Adipose tissue (tissue), 3 donors: ENCODE results near the gene TAF11. TPM values are rescaled to one million over a fixed set of nuclear protein-coding genes. Genes with fewer than 3 reads are reported as not detected.
"Not testable (repeated sequence)": the region's sequence is repeated elsewhere in the genome, so short reads cannot be mapped to it uniquely, and the experiment has no call there.

Experiments
- H3K27ac ChIP-seq: one replicate; pipeline ENCODE4 v1.5.1; 2013; ENCODE audit warnings: low read depth, low read length
- WGBS, 3 donors: extraction: QIAGEN DNeasy Blood & Tissue Kit; methylation state at CpG; one replicate each; pipeline ENCODE4 v1.1.7; 2013; 5-methylcytosine and 5-hydroxymethylcytosine counted together
- polyA plus RNA-seq, 3 donors: library from polyadenylated mRNA; stranded (reverse); fragments of 200-250 nt; gene quantifications; one replicate each; pipeline ENCODE4 v1.2.3, GENCODE V29; 2013
- donor health status: healthy with polysubstance abuse.
- donor health status: Bipolar disorder and iron deficiency.
- donor health status: healthy.

Gene TAF11
- polyA plus RNA-seq, 3 donors: 20.2 to 36.9 (median 25.5) TPM

DNA sequence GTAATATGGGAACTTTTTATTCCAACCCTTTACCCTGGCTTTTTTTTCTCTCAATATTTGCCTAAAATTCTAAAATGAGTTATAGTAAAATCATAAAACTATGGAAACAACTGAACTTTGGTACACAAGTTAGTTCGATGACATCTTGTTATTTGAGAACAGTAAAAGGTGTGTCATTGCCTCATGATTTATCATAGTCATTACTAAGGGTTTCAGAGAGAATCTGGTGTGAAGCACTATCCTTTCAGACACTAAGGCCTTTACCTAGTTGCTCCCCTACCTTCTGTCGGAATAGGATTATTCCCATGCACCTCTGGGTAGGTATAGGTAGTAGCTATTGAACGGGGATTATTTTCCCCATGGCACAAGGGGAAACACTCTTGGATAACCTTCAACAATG is 11.4 kb downstream of the TAF11 start:
- H3K27ac ChIP-seq: no peak overlapping the region
- WGBS, 3 donors: 89 to 94% (median 92%) methylated on average over 3 of the region's 3 CpGs

- WGBS, 3 donors: 83 to 87% (median 86%) methylated on average over 4 of the region's 4 CpGs
- H3K27ac ChIP-seq: no peak overlapping the region
Observed at GRCh38 chr6:34875292-34876213, 12.3 kb downstream of the TAF11 start.

GRCh38 chr6:34872332-34872731 is 15.5 kb downstream of the TAF11 start:
- 56 to 78% (median 66%) methylated on average over 1 of the region's 1 CpG for WGBS, 3 donors
- H3K27ac ChIP-seq: no peak overlapping the region

DNA sequence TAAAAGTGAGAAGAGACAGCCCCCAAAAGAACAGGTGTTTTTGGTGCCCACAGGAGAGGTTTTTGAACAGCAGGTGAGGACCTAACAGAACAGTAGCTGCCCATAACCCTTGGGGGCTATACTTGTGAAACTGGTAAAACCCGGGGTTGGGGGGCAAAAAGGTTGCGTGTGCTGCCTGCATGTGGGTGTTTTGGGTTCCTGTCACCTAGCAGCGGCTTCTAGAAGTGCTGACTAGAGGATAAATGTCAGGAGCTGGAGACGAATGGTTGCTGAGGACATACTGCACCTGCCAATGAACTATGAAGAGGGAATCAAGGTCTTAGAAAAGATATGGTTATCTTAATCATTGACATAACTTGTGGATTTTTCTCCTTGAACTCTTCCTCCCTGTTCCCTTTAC is 16.0 kb downstream of the TAF11 start:
- 90 to 96% (median 94%) methylated on average over 4 of the region's 4 CpGs for WGBS, 3 donors

GRCh38 chr6:34867484-34867883 is 20.4 kb downstream of the TAF11 start:
- WGBS, 3 donors: 89 to 93% (median 92%) methylated on average over 3 of the region's 3 CpGs
- H3K27ac ChIP-seq: no peak overlapping the region

More for the DNA sequence above, 16.0 kb downstream of the TAF11 start:
- H3K27ac ChIP-seq: no peak overlapping the region

DNA sequence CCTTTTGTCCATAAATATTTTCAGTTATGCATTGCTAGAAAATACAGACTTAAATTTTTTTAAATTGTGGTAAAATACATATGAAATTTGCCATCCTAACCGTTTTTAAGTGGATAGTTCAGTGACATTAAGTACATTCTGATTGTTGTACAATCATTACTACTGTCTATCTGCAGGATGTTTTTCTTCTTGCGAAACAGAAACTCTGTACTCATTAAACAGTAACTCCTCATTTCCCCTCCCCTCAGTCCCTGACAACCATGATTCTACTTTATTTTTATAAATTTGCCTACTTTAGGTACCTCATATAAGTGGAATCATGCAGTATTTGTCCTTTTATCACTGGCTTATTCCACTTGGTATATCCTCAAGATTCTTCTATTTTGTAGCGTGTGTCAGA is 21.3 kb downstream of the TAF11 start:
- 72 to 75% (median 72%) methylated on average over 3 of the region's 3 CpGs for WGBS, 3 donors
- no peak overlapping the region for H3K27ac ChIP-seq

DNA sequence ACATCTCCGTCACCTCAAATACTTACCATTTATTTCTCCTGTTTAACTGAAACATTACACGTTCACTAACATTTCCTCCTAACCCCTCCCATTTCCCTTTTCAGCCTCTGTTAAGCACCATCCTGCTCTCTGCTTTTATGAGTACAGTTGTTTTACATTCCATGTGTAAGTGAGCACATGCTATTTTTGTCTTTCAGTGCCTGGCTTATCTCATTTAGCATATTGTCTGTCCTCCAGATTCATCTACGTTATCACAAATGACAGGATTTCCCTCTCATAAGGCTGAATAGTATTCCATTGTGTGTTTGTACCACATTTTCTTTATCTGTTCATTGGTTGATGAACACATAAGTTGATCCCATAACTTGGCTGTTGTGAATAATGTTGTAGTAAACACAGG is 22.7 kb downstream of the TAF11 start:
- WGBS, 3 donors: 51 to 80% (median 60%) methylated on average over 3 of the region's 3 CpGs
- no peak overlapping the region for H3K27ac ChIP-seq

GRCh38 chr6:34864007-34864406 is 23.8 kb downstream of the TAF11 start:
- 80 to 97% (median 96%) methylated on average over 4 of the region's 4 CpGs for WGBS, 3 donors
- H3K27ac ChIP-seq: no peak overlapping the region

- H3K27ac ChIP-seq: no peak overlapping the region
- 80 to 100% (median 83%) methylated on average over 1 of the region's 1 CpG for WGBS, 3 donors
Observed at GRCh38 chr6:34860776-34861175, 27.1 kb downstream of the TAF11 start.

DNA sequence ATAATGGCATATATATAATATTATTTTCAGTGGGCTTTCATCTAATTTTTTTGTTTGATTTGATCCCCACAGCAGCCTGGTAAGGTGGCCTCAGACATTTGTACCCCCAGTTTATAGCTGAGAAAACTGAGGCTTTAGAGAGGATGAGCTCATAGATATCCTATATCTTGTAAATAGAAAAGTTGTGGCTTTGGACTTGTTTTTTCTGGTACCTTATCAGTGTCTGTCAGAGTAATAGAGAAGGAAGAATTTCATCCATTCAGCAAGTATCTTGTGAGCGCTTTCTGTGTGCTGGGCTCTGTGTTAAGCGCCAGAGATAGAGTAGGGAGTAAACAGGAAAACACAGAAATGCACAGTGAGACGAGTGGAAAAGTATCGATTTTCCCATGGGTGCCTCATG is 27.9 kb downstream of the TAF11 start:
- 83 to 89% (median 86%) methylated on average over 4 of the region's 4 CpGs for WGBS, 3 donors
- H3K27ac ChIP-seq: no peak overlapping the region

DNA sequence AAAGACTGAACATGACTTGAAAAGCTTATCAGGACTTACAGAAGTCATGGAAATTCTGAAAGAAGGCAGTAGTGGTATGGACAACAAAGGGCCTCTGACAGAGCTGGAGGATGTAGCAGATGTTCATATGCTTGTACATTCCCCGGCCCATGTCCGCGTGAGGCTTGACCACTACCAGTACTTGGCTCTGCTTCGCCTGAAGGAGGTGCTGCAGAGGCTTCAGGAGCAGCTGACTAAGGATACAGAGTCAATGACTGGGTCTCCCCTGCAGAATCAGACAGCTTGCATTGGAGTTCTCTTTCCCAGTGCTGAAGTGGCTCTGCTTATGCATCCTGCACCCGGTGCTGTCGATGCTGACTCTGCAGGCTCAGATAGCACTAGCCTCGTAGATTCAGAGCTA is 29.2 kb downstream of the TAF11 start:
- no peak overlapping the region for H3K27ac ChIP-seq
- WGBS, 3 donors: 89 to 95% (median 91%) methylated on average over 7 of the region's 7 CpGs

GRCh38 chr6:34855463-34855862 is 32.4 kb downstream of the TAF11 start:
- WGBS, 3 donors: 85 to 89% (median 86%) methylated on average over 7 of the region's 7 CpGs
- H3K27ac ChIP-seq: no peak overlapping the region

- 90 to 94% (median 91%) methylated on average over 4 of the region's 4 CpGs for WGBS, 3 donors
- H3K27ac ChIP-seq: no peak overlapping the region
Observed at GRCh38 chr6:34852406-34853085, 35.3 kb downstream of the TAF11 start.

- 94 to 100% (median 100%) methylated on average over 1 of the region's 1 CpG for WGBS, 3 donors
- H3K27ac ChIP-seq: no peak overlapping the region
Observed at GRCh38 chr6:34851361-34851760, 36.5 kb downstream of the TAF11 start.

- H3K27ac ChIP-seq: not testable (repeated sequence)
- 91 to 95% (median 94%) methylated on average over 6 of the region's 6 CpGs for WGBS, 3 donors
Observed at GRCh38 chr6:34849066-34849465, 38.8 kb downstream of the TAF11 start.

DNA sequence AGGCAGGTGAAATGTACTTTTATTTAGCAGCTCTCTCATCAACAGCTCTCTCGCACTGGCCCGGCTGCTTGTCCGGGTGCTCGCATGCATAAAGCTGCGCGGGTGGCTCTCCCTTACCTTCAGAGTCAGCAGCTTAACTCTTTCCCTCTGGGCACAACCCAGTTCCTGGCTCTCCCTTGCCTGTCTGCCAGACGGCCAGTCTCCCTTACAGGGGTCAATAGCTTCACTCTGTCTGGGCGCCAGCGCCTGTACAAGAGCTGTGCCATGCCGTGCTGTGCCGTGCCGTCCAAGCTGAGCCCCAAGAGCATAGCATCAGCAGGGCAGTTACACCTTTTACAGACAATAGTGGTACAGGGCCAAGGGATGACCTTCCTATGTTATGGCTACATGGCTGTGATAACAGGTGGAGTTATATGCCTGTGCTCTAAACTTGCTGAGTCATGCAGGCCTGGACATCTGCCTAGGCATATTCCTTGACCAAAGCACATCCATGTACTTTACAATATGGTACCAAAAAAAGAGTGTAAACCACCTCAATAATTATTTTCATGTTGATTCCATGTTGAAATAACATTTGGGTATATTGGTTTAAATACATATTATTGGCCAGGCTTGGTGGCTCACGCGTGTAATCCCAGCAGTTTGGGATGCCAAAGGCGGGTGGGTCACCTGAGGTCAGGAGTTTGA is 48.0 kb downstream of the TAF11 start:
- no peak overlapping the region for H3K27ac ChIP-seq
- 96 to 98% (median 98%) methylated on average over 15 of the region's 15 CpGs for WGBS, 3 donors

DNA sequence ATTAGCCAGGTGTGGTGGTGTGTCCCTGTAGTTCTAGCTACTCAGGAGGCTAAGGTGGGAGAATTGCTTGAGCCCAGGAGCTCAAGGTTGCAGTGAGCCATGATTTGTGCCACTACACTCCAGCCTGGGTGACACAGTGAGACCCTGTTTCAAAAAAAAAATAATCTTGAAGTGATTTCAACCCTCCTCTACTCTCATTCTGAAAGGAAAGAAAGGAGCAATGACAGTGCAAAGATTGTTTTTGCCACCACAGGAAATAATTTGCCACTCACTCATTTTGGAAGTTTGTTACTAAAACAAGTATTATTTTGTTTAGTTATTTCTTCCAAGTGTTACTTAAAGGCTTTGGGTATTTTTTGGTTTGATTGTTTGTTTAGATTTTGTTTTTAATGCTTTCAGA is 50.3 kb downstream of the TAF11 start:
- no peak overlapping the region for H3K27ac ChIP-seq

DNA sequence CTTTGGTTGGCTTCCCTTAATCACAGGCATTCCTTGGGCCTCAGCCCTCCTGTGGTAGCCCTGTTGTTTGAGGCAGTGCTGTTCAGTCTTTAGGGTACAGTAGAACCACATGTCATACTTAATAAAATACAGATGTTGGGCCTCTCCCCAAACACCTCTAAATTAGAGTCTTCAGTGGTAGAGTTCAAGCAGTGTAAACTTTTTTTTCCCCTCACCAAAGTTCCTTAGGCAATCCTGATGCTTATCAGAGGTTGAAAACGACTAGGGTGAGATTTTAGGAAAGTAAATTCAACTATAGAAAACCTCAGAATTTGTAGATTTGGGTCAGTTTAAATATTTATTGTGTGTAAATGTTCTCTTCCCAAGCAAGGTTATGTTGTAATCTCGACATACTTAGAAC is 51.4 kb downstream of the TAF11 start:
- 67 to 77% (median 68%) methylated on average over 2 of the region's 2 CpGs for WGBS, 3 donors

GRCh38 chr6:34836008-34836407 is 51.8 kb downstream of the TAF11 start:
- H3K27ac ChIP-seq: no peak overlapping the region
- 84 to 95% (median 86%) methylated on average over 4 of the region's 4 CpGs for WGBS, 3 donors

More for the DNA sequence above, 51.4 kb downstream of the TAF11 start:
- H3K27ac ChIP-seq: no peak overlapping the region
